Measurements from ENCODE around the gene VSTM5. TPM values are rescaled to one million over a fixed set of nuclear protein-coding genes. Genes with fewer than 3 reads are reported as not detected.

Gene VSTM5
- total and polyA plus RNA-seq, 2 of the 8 experiments (the other 6 are each of a cell fraction or from before 2014, with no cell fraction given), result 0.22 to 0.70 TPM

GRCh38 chr11:93804879-93805278 is 45.5 kb downstream of the VSTM5 start (continued):
- no peak for TF ChIP-seq RFX5 (IDR thresholded peaks at IDR 0.05; ENCODE audit: borderline replicate concordance, low read depth, low read length)
